ENCODE data around the gene EDRF1.
"Not testable (repeated sequence)": the region's sequence is repeated elsewhere in the genome, so short reads cannot be mapped to it uniquely, and the experiment has no call there.

EDRF1 gene

DNA sequence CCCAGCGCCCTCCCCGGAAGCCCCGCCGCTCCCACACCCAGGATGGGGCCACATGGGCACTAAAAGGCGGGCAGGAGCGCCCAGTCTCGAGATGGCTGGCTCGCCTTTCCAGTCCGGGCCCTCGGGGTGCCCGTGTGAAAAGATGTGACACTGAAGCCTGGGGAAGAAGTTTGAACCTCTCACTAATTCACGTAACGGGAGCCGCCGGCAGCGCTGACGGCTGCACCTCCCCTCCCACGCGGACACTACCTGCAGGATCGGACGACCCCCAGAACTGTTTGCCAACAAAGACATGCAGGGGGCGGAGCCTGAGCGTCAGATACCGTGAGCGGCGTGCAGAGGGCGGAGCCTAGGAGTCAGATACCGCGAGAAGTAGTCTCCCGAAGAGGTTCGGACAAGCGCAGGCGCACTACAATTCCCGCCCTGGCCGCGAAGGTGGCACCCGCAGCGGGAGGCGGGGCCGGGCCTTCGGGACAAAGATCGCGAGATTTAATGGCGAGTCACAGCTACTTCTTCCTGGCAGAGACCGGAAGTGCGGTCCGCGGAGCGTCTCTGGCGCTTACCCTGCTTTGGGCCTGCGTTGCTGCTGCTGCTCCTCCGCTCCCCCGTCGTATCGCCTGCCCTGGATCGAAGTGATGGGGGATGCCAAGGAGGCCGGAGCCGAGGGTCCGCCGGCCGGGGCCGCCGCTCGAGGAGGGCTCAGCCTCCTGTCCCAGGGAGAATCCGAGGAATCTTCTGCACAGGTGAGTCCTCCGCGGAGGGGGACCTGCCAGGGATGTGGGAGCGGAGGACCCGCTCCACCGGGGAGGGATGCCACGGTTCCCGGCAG lies at the start of gene EDRF1:
EDRF1 (plus strand) TSS at position 537 of the 829 bp plus-strand sequence; CDS start at position 636, 99 bp downstream.
- DNase-seq, result peak; percentile 80 to 99 (median 98)

- no peak for DNase-seq
These were observed 46.6 kb upstream of the EDRF1 start for GRCh38 chr10:125672884-125673283.

- DNase-seq, result no peak
These were observed 40.1 kb upstream of the EDRF1 start for GRCh38 chr10:125679436-125679835.

DNA sequence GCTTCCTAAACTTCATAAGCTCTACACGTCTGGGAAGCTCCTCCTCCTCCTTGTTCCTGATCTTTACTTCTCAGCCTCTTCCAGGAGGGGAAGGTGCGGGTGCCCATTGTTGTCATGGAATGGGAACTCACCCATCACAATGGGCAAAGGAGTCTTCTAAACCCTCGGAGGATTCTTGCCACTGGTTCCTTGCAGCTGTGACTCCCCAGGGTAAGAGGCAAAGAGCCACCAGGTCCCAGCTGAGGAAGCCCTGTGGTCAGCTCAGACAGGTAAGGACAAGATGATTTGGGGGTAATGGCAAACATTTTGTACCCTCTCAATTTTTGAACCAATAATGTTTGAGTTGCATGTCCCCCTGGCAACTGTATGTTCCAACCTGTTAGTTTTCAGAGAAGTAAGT lies 36.4 kb upstream of the EDRF1 start, which contains the start of gene TEX36:
TEX36 (minus strand) TSS at position 101 of the 400 bp plus-strand sequence. CDS start 174 bp downstream, outside the sequence.
- DNase-seq, result no peak

DNA sequence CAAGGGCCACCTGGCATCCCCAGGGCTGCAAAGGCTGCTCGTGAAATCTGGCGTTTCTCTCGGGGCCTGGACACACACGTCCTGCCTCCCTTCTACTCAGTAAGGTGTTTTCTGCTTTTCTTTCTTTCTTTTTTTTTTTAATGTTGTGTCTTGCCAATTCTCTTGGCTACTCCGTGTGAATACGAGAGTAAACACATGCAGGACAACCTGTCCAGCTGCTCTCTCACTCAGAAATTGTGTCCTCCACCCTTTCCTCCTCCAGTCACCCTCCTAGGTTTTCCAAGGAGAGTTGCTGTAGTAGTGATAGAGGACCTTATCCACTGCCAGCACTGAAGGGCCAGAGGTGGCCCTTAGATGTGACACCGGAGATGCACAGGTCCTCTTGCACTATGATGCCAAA lies 35.7 kb upstream of the EDRF1 start:
- DNase-seq, result no peak

DNA sequence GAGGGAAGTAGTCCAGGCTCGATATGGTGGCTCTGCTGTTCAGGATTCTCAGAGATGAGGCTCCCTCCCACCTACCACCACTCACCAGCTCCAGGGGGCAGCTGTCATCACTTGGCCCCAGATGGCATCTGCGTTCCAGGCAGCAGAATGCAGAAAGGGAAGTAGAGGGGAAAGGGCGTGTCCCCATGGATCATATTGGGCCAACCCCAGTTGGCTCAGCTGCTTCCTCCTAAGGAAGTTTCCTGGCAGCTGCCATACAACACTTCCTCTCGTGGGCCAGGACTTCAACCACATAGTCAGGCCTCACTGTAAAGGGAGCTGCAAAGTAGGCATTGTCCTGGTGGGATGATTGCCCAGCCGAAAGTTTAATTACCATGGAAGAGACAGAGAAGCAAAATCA lies 34.9 kb upstream of the EDRF1 start:
- DNase-seq, result no peak

GRCh38 chr10:125687507-125688185 lies 31.9 kb upstream of the EDRF1 start:
- no peak for DNase-seq

GRCh38 chr10:125689955-125690569 lies 29.4 kb upstream of the EDRF1 start:
- DNase-seq, result no peak

- DNase-seq, result no peak
These were observed 28.1 kb upstream of the EDRF1 start for GRCh38 chr10:125691160-125691981.

- DNase-seq, result no peak
These were observed 27.3 kb upstream of the EDRF1 start for GRCh38 chr10:125692196-125692595.

DNA sequence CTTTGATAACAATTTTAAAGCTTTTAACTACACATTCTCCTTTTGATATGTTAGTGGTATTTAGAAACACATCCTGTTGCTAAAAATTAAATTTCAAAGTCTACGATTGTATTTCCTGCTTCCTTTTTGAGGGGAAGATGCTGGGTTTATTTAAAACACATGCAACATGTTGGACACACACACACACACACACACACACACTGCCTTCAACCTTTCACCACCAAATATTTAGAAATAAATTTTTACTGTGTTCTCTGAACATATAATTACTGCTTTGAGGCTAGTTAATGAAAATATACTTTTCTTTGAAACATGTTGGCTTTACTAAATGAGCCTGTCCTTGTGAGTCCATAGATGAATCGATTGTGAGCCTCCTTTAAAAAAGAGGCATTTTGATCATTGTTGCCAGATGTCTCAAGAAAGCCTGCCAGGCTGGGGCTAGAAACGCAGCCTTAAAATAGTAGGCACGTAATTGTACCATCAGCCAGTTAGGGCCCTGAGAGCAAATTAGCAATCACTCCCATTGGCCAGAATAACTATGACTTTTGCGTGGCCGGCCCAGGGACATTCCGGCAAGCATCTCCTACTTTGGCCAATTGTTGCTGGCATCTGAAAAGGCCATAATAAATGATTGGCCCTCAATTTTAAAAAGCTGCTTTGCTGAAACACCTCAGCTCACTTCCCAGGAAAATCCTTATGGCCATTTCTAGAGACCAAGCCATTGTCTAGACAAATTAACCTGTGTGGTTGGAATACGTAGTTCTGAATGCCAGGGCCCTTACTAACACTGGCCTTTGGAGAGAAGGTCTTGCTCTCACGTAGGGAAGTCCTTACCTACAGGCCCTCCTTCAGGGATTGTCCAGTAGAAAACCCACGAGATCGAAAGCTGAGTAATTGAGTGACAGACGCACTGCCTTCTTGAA lies 26.6 kb upstream of the EDRF1 start:
- no peak for DNase-seq

- DNase-seq, result no peak
These were observed 26.0 kb upstream of the EDRF1 start for GRCh38 chr10:125693524-125693847.

- no peak for DNase-seq
These were observed 24.6 kb upstream of the EDRF1 start for GRCh38 chr10:125694883-125695282.

DNA sequence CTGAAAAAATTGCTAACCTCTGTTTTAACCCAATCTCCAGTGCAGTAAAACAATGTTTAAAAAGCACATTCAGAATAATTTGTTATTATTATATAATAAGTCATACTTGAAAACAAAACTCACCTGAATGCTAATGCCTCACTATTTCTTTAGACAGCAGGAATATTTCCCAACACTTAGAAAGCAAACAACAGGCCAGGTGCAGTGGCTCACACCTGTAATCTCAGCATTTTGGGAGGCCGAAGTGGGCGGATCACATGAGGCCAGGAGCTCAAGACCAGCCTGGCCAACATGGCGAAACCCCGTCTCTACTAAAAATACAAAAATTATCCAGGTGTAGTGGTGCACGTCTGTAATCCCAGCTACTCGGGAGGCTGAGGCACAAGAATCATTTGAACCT lies 22.6 kb upstream of the EDRF1 start:
- not testable (repeated sequence) for DNase-seq

DNA sequence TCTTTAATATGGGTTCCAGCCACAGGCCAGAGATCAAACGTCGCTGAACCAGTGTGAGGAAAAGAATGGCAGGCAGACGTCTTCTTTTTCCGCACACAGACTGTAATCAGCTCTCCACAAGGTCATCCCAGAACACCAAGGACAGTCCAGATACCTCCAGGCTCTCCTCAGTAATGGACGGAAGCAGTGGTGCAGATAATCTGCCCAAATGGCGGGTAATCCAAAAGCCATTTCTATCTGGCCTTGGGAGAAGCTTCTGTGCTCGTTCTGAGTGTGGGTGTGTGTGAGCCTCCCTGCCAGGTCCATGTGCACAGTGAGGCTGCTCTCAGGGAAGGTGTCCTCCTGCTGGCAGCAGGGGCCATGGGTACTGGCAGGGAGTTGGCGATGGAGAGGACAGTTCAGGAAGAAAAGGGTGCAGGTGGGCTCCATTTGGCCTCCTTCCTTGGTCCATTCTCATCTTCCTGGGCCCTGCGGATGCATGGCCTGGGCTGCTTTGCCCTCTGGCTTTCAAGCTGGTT lies 21.0 kb upstream of the EDRF1 start:
- DNase-seq, result no peak

GRCh38 chr10:125699562-125700143 lies 19.9 kb upstream of the EDRF1 start:
- no peak for DNase-seq

- no peak for DNase-seq
These were observed 19.1 kb upstream of the EDRF1 start for GRCh38 chr10:125700355-125700911.

GRCh38 chr10:125707541-125708468 lies 11.7 kb upstream of the EDRF1 start:
- no peak for DNase-seq
